Panc1 (cell line): ENCODE measurements around the gene HCN1.

Source experiments
- CTCF ChIP-seq: fragments of 450-650 bp; IDR thresholded peaks from 2 replicates; pipeline ENCODE4 v1.5.1; 2017; ENCODE audit warnings: mild to moderate bottlenecking
- POLR2AphosphoS5 ChIP-seq: IDR thresholded peaks from 2 replicates; pipeline ENCODE4 v1.6.1; 2012; ENCODE audit warnings: mild to moderate bottlenecking, low read depth, low read length, moderate library complexity
- SIN3A ChIP-seq: IDR thresholded peaks from 2 replicates; pipeline ENCODE4 v1.6.1; 2012; ENCODE audit warnings: low read depth, mild to moderate bottlenecking, low read length, moderate library complexity, borderline replicate concordance; ENCODE audit not compliant: insufficient read depth
- TF ChIP-seq, protein P1 (sequence below), 2 experiments: IDR thresholded peaks; 2 replicates each; pipeline ENCODE4 v1.6.1; 2011 to 2012; ENCODE audit warnings: low read depth in 2 of 2, control low read depth in 1 of 2, low read length in 1 of 2, mild to moderate bottlenecking in 1 of 2, moderate library complexity in 1 of 2; ENCODE audit not compliant: insufficient read depth in 1 of 2

- TF ChIP-seq CTCF (no peak), POLR2AphosphoS5 (no peak), SIN3A (no peak)
- TF ChIP-seq, protein P1, sequence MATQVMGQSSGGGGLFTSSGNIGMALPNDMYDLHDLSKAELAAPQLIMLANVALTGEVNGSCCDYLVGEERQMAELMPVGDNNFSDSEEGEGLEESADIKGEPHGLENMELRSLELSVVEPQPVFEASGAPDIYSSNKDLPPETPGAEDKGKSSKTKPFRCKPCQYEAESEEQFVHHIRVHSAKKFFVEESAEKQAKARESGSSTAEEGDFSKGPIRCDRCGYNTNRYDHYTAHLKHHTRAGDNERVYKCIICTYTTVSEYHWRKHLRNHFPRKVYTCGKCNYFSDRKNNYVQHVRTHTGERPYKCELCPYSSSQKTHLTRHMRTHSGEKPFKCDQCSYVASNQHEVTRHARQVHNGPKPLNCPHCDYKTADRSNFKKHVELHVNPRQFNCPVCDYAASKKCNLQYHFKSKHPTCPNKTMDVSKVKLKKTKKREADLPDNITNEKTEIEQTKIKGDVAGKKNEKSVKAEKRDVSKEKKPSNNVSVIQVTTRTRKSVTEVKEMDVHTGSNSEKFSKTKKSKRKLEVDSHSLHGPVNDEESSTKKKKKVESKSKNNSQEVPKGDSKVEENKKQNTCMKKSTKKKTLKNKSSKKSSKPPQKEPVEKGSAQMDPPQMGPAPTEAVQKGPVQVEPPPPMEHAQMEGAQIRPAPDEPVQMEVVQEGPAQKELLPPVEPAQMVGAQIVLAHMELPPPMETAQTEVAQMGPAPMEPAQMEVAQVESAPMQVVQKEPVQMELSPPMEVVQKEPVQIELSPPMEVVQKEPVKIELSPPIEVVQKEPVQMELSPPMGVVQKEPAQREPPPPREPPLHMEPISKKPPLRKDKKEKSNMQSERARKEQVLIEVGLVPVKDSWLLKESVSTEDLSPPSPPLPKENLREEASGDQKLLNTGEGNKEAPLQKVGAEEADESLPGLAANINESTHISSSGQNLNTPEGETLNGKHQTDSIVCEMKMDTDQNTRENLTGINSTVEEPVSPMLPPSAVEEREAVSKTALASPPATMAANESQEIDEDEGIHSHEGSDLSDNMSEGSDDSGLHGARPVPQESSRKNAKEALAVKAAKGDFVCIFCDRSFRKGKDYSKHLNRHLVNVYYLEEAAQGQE (IDR thresholded peaks at IDR 0.05; ENCODE audit: insufficient read depth in 1 of 2, low read depth in 2 of 2, low read length in 1 of 2) = no peak
These were observed 359.7 kb downstream of the HCN1 start for GRCh38 chr5:45336464-45336863.
